AG08396 (cell line): Measurements from ENCODE around the gene WDR35.

ENCODE experiments used
- DNase-seq: peaks from one replicate; pipeline ENCODE4 v3.0.0; 2012; ENCODE audit warnings: low spot score, mixed read lengths

WDR35 gene

DNA sequence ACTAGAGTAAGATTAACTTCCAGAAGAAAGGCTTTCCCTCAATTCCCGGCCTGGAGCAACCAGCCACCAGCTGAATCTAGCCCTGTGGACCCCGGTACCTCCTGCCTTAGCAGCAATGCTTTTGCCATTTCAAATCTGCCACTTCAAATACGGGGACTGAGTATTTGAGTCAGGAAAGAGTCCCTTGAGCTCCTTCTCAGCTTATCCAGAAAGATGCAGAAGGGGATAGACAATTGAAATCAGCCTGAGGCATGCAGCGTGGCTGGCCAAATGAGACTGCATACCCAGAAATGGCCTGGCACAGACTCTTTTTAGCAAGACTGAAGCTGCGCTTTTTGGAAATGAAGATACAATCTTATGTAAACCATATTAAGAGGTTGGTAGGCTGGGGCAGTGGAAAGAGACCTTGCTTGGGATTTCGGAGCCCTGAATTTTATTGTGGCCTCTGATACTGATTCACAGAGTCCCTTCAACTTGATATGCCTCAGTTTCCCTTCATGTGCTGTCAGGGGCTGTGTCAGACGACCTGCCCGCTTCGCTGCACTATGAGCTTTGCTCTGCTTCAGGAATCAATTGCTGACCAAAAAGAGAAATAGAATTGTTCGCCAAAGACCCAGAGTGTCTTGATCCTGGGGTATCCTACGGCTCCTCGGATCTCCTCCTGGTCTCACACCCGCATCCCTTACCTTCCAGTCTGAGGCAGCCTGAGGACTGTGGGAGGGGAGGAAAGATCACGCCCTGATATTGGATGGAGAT, 21.5 kb upstream of the WDR35 start:
- no peak for DNase-seq

DNA sequence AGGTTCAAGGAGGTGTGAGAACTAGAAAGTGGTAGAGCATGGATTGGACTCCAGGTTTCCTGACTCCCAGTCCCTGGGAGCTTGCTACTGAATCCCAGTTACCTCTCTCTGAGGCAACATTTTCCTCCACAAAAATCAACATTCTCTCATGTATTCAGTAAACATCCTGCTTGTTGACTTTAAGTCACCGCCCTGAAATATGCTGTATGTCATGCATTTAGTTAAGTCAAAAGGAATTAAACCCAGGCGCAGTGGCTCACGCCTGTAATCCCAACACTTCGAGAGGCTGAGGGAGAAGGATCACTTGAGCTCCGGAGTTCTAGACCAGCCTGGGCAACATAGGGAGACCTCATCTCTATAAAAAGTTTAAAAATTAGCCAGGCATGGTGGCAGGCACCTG, 18.8 kb upstream of the WDR35 start:
- no peak for DNase-seq

GRCh38 chr2:20005891-20006470, 16.1 kb upstream of the WDR35 start:
- DNase-seq, result no peak

DNA sequence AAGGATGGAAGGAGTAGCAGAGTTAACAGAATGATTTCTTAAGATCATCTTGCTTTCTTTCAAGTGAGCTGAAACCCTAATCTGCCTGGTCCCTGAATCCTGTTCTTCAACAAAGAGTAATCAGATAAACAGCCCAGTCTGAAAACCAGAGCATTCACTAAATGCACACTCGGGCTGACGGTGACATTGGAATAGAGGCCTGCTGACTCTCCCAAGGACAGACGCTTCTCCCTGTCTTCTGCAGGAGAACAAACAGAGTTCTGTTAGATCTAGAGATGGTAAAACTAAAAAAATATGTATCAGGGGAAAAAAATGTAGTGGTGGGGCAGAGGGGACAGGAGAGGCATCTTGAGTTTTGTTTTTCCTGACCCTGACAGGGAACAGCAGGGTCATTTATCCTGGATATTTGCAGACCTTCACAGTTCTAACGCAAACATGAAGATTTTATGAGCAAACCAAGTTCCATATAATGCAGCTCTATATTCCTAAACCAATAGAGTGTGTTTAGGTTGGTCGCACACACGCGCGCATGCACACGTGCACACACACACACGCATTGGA, 15.2 kb upstream of the WDR35 start:
- DNase-seq, result no peak

- no peak for DNase-seq
Observed at GRCh38 chr2:20001361-20001863, 11.5 kb upstream of the WDR35 start.

DNA sequence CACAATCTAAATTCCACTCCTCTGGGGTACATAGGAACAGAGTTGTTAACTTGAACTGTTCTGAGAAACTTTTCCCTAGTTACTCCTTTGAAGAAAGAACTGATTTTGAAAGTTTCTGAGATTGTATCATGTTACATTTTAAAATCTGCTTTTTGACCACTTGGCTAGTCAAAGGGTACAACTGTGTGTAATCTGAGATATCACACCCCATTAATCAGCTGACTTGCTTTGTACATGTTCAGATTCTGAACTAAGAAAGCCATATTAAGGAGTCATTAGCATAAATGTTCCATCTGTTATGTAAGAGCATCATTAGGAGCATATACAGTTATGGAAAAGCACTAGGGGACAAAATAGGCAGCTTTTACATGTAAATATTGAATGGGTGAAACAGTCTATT, 3.8 kb upstream of the WDR35 start:
- DNase-seq, result peak; percentile 13

DNA sequence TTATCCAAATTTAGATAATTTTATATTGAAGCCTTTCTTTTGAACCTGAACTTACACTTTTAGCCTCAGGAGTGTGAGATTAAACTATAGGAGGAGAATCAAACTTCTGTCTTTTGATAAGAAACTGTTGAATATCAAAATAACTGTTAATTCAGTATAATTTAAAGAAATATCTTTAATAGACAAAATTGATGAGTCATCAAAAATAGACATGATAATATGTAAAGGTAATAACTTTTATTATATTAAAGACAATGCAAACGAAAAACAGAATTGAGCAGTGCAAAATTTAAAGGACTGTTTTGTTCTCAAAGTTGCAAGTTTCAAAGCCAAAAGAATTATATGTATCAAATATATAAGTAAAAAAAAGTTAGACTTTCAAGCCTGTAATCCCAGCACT, 2.0 kb upstream of the WDR35 start:
- DNase-seq, result no peak

DNA sequence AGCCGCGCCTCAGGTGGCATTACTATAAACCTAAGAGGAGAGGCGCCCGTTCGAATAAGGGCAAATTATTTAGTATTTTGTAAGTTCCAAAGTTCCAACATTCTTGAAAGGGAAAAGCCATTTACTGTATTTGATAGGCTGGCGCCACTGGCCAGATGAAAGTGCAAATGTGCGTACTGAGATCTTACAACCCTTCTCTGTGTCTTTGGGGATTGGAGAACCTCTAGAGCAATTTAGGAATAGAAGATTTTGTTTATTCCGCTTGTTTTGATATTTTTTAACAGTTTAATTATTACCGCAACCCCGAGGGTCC, 467 bp upstream of the WDR35 start:
- no peak for DNase-seq

GRCh38 chr2:19989342-19989666, 601 bp downstream of the WDR35 start:
- no peak for DNase-seq

GRCh38 chr2:19988600-19988999, 1.3 kb downstream of the WDR35 start:
- DNase-seq, result no peak

DNA sequence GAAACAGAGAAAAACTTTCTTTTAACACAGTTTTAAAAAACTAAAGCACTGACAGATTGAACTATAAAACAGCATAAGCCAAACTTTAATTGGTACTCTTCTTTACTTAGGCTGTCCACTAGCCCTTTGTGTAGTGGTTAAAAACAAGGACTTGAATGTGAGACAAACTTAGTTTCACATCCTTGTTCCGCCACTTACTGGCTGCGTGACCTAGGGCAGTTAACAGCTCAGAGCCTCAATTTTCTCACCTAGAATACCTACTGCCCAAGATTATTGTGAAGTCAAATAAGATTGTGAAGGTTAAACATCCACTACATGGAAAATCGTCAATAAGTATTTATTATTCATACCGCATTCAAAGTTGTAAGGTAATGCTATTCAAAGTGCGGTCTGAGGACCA, 2.0 kb downstream of the WDR35 start:
- DNase-seq, result no peak

DNA sequence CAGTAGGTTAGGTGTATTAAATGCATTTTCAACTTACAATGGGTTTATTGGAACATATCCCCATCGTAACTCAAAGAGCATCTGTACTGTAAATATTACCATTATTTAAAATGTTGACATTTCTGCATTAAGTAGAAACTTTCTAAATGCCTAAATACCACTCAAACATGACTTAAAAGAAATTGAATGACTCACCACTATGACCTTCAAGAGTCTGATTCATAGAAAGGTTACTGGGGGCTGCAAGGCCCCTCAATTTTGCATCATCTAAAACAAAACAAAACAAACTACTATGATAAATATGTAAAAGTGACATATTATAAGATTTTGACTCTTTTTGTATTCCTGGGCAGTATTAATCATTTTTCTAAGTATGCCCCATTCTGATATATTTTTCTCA, 7.6 kb downstream of the WDR35 start:
- no peak for DNase-seq

DNA sequence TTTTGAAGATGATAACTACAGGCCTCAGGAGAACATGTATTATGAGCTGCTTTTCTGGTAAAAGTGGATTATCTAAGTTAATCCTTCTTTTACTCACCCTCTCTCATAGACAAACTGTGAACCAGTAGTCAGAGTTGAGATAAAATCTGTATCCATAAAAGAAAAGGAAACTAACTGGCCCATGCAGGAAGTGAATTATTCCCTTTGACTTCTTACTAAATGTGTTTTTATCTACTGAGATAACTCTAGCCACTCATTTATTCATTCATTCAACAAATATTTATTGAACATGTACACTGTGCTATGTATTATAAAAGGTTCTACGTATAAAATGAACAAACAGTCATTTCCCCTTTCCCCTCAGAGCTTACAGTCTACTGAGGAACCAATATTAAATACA, 10.0 kb downstream of the WDR35 start:
- no peak for DNase-seq

DNA sequence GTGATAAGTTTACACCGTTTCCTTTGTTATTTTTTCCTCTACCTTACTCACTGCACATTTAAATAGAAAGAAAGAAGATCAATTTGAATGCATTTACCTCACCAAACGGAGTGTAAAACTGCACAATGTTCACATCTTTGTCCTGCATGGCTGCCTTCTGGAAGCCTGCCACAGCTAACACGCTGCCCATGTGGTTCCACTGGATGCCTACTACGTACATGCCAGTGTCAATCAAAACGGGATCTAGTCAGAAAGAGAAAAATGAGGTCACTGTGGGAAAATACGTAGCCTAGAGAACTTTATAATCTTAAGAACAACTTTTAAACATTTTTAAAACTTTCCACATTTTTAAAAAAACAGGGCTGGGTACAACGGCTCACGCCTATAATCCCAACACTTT, 16.4 kb downstream of the WDR35 start:
- no peak for DNase-seq

GRCh38 chr2:19971691-19972090, 18.2 kb downstream of the WDR35 start:
- no peak for DNase-seq

DNA sequence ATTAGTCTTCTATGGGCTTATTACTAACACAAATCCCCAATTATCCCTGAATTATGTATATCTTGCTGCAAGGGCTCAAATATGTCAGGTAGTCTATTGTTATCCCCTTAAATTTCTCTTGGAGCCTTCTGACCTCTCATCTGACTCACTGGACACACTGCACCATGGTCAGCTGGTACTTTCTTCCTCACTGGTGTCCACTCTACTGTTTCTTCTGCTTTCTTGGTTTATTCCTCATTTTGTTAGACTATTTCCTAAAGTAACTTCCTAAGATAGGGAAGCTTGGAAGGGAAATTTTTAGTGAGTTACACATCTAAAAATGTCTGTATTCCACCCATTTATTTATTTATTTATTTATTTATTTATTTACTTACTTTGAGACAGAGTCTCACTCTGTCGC, 26.5 kb downstream of the WDR35 start:
- no peak for DNase-seq

DNA sequence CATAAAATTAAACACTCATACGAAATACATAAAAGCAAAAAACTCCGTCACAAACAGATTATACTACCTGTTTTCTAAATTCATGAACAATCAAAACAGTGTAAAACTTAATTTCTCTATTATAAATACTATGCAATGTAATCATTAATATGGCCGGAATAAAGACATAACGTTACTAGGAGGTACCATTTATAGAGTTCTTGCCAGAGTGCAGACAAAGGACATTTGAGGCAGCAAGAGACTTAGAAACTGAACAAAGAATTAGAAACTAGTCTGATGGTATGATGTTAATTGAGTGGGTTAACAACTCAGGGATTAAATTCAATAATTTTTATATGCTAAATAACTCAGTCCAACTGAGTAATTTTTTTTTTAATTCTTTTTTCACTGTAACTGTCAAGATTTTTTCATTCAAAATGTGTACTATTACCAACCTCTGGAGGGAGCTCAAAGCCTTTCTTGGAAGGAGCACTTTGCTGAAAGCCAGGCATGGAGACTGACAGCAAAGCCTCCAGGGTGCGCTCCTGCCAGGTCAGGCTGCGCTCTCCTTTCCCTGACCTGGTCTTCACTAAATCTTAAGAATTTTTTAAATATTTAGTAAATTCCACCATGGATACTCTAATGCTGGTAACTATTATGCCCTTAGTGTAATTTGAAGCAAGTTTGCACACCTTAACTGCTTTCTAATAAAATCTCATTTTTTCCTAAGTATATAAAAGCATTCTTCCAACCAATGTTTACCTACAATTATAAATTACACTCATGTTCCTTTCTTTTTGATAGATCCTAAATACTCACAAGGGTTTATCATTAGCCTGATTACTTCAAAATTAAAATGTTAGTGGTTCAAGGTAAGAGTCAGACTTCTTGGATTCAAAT, 34.1 kb downstream of the WDR35 start:
- peak; percentile 75 for DNase-seq

- peak; percentile 27 for DNase-seq
Observed at GRCh38 chr2:19949071-19949470, 40.8 kb downstream of the WDR35 start.

DNA sequence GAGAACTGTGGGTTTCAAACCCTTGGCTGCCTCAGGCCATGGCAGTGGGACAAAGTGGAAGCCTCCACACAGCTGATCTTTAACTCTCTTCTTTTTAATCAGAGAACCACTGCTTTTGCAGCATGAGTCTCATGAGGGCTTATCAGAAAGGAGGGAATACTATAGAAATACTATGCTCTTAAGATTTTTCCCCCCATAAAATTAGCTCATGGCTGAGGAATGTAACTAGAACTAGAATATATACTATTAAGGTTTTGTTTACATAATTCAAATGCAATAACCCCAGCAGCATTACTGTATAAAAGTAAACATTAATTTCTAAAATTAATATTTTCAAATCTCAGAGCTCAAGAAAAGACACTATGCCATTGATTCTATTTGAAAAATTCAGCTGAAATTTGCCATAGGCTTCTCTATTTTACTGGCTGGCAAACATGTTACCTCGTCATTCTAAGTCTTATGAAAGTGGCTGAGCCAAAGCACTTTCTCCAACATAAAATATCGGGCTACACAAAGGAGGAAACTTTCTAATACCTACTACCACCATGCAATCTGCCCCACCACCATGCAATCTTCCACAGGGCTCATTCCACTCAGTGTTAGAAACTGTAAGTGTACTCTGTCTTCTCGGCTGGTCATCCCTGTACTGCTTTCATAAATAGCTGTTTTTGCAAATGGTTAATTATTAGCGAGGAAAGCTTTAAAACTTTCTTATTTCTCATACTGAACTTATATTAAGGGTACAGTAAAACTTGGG, 42.5 kb downstream of the WDR35 start:
- no peak for DNase-seq

- no peak for DNase-seq
Observed at GRCh38 chr2:19944205-19944845, 45.6 kb downstream of the WDR35 start.

DNA sequence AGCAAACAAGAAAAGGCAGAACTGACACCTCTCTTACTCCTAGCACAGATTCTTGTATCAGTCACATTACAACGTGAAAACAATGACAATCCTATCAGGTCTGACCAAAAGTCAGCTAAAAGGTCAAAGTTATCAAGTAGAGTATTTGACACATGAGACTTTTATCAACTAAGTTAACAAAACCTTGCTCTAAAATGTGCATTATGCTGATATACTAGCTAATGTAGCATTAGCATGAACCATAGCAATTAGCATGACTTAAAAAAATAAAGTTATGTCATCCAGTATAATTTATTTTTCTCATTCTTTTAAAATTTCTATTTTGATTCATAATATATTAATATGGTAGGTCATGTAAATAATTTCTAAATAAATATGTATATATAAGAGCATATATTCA, 46.7 kb downstream of the WDR35 start:
- no peak for DNase-seq

- no peak for DNase-seq
Observed at GRCh38 chr2:19942199-19942598, 47.7 kb downstream of the WDR35 start.
